Neuron (in vitro differentiated cells): Measurements from ENCODE around the gene ZNF697.
"Not testable (repeated sequence)": the region's sequence is repeated elsewhere in the genome, so short reads cannot be mapped to it uniquely, and the experiment has no call there.

Experiments
- H2AFZ ChIP-seq: one replicate; pipeline ENCODE4 v1.6.1; 2013; ENCODE audit warnings: low read depth, mild to moderate bottlenecking, inconsistent platforms, low read length, moderate library complexity
- H3K27me3 ChIP-seq: one replicate; pipeline ENCODE4 v1.6.1; 2013; ENCODE audit warnings: low read length; ENCODE audit not compliant: insufficient read depth
- H3K36me3 ChIP-seq: one replicate; pipeline ENCODE4 v1.6.1; 2013; ENCODE audit warnings: low read length; ENCODE audit not compliant: insufficient read depth
- H3K4me1 ChIP-seq: one replicate; pipeline ENCODE4 v1.6.1; 2013; ENCODE audit warnings: low read length; ENCODE audit not compliant: insufficient read depth
- H3K4me3 ChIP-seq: 2 replicates; pipeline ENCODE4 v1.5.1; 2013; ENCODE audit warnings: mild to moderate bottlenecking, low read length, moderate library complexity
- H3K9me3 ChIP-seq: one replicate; pipeline ENCODE4 v1.6.1; 2013; ENCODE audit warnings: low read length

Gene ZNF697

GRCh38 chr1:119647734-119648619 is at the start of gene ZNF697:
Gene ZNF697, minus strand, starts transcription at chr1:119648266. Its CDS starts 22,166 bp downstream, at chr1:119626100.
- H3K27me3 ChIP-seq, result peaks cover 11% of the 10 kb centered on the region
- H3K36me3 ChIP-seq, result no peaks in the 10 kb centered on the region
- peak within 1 kb of the TSS; percentile 85 for H2AFZ ChIP-seq
- H3K9me3 ChIP-seq, result no peaks in the 10 kb centered on the region
- H3K4me3 ChIP-seq, result peak within 1 kb of the TSS; percentile 88
- peaks cover 25% of the 10 kb centered on the region for H3K4me1 ChIP-seq

GRCh38 chr1:119697598-119697997 is 49.5 kb upstream of the ZNF697 start:
- Histone ChIP-seq H3K27me3 (no peaks in the 10 kb centered on the region), H3K36me3 (no peaks in the 10 kb centered on the region), H3K4me3 (no peak overlapping the region), H2AFZ (no peak overlapping the region), H3K9me3 (peaks cover 11% of the 10 kb centered on the region), H3K4me1 (no peaks in the 10 kb centered on the region)

- H2AFZ ChIP-seq, H3K4me3 ChIP-seq, H3K4me1 ChIP-seq: not testable (repeated sequence)
Measured at GRCh38 chr1:119696863-119697262, 48.8 kb upstream of the ZNF697 start.

GRCh38 chr1:119689511-119689910 is 41.4 kb upstream of the ZNF697 start:
- no peaks in the 10 kb centered on the region for H3K36me3 ChIP-seq
- no peak overlapping the region for H3K4me3 ChIP-seq
- no peaks in the 10 kb centered on the region for H3K27me3 ChIP-seq
- no peaks in the 10 kb centered on the region for H3K9me3 ChIP-seq
- peaks cover 14% of the 10 kb centered on the region for H3K4me1 ChIP-seq
- H2AFZ ChIP-seq, result no peak overlapping the region

More at GRCh38 chr1:119696863-119697262, 48.8 kb upstream of the ZNF697 start:
- not testable (repeated sequence) for H3K9me3 ChIP-seq, H3K36me3 ChIP-seq, H3K27me3 ChIP-seq

- no peak overlapping the region for H3K4me3 ChIP-seq
- no peaks in the 10 kb centered on the region for H3K36me3 ChIP-seq
- H3K27me3 ChIP-seq, result no peaks in the 10 kb centered on the region
- H3K4me1 ChIP-seq, result peaks cover 14% of the 10 kb centered on the region
- H2AFZ ChIP-seq, result no peak overlapping the region
- no peaks in the 10 kb centered on the region for H3K9me3 ChIP-seq
Measured at GRCh38 chr1:119688810-119689209, 40.7 kb upstream of the ZNF697 start.

GRCh38 chr1:119687434-119688079 is 39.5 kb upstream of the ZNF697 start:
- H3K4me3 ChIP-seq, result no peak overlapping the region
- no peaks in the 10 kb centered on the region for H3K27me3 ChIP-seq
- no peak overlapping the region for H2AFZ ChIP-seq
- no peaks in the 10 kb centered on the region for H3K36me3 ChIP-seq
- no peaks in the 10 kb centered on the region for H3K9me3 ChIP-seq
- peaks cover 14% of the 10 kb centered on the region for H3K4me1 ChIP-seq

- Histone ChIP-seq H3K4me3 (no peak overlapping the region), H3K4me1 (peaks cover 14% of the 10 kb centered on the region), H3K27me3 (no peaks in the 10 kb centered on the region), H3K36me3 (no peaks in the 10 kb centered on the region), H2AFZ (no peak overlapping the region), H3K9me3 (no peaks in the 10 kb centered on the region)
Measured at GRCh38 chr1:119686661-119687060, 38.6 kb upstream of the ZNF697 start.

- Histone ChIP-seq H3K4me3 (no peak overlapping the region), H3K27me3 (no peaks in the 10 kb centered on the region), H3K36me3 (no peaks in the 10 kb centered on the region), H3K4me1 (peaks cover 5% of the 10 kb centered on the region), H2AFZ (no peak overlapping the region), H3K9me3 (no peaks in the 10 kb centered on the region)
Measured at GRCh38 chr1:119683893-119684292, 35.8 kb upstream of the ZNF697 start.

- Histone ChIP-seq H3K4me3 (no peak overlapping the region), H3K4me1 (no peaks in the 10 kb centered on the region), H3K36me3 (no peaks in the 10 kb centered on the region), H3K9me3 (no peaks in the 10 kb centered on the region), H3K27me3 (no peaks in the 10 kb centered on the region), H2AFZ (no peak overlapping the region)
Measured at GRCh38 chr1:119682141-119682540, 34.1 kb upstream of the ZNF697 start.

GRCh38 chr1:119681560-119681959 is 33.5 kb upstream of the ZNF697 start:
- H3K9me3 ChIP-seq, result no peaks in the 10 kb centered on the region
- no peak overlapping the region for H2AFZ ChIP-seq
- no peaks in the 10 kb centered on the region for H3K36me3 ChIP-seq
- H3K4me1 ChIP-seq, result no peaks in the 10 kb centered on the region
- no peak overlapping the region for H3K4me3 ChIP-seq
- H3K27me3 ChIP-seq, result no peaks in the 10 kb centered on the region

- Histone ChIP-seq H3K4me3 (no peak overlapping the region), H3K9me3 (no peaks in the 10 kb centered on the region), H3K4me1 (no peaks in the 10 kb centered on the region), H3K27me3 (no peaks in the 10 kb centered on the region), H2AFZ (no peak overlapping the region), H3K36me3 (no peaks in the 10 kb centered on the region)
Measured at GRCh38 chr1:119680723-119681122, 32.7 kb upstream of the ZNF697 start.

GRCh38 chr1:119680193-119680592 is 32.1 kb upstream of the ZNF697 start:
- Histone ChIP-seq H3K36me3 (no peaks in the 10 kb centered on the region), H3K4me3 (no peak overlapping the region), H2AFZ (no peak overlapping the region), H3K27me3 (no peaks in the 10 kb centered on the region), H3K9me3 (no peaks in the 10 kb centered on the region), H3K4me1 (peaks cover 3% of the 10 kb centered on the region)

GRCh38 chr1:119679223-119679622 is 31.2 kb upstream of the ZNF697 start:
- Histone ChIP-seq H3K4me3 (no peak overlapping the region), H3K27me3 (no peaks in the 10 kb centered on the region), H2AFZ (no peak overlapping the region), H3K4me1 (peaks cover 10% of the 10 kb centered on the region), H3K36me3 (no peaks in the 10 kb centered on the region), H3K9me3 (no peaks in the 10 kb centered on the region)
